HG02571 (cell line): ENCODE measurements around the gene FUCA1.
"Not testable (repeated sequence)": the region's sequence is repeated elsewhere in the genome, so short reads cannot be mapped to it uniquely, and the experiment has no call there.

Source experiments
- ATAC-seq: cut with Tn5 transposase; IDR thresholded peaks from one replicate; pipeline ENCODE4 v1.9.1; 2021; ENCODE audit warnings: mild to moderate bottlenecking, moderate library complexity; ENCODE audit not compliant: unreplicated experiment

FUCA1 gene

GRCh38 chr1:23803674-23804073, 64.4 kb downstream of the FUCA1 start:
- no peak for ATAC-seq

- not testable (repeated sequence) for ATAC-seq
These were observed 65.2 kb downstream of the FUCA1 start for GRCh38 chr1:23802809-23803342.

DNA sequence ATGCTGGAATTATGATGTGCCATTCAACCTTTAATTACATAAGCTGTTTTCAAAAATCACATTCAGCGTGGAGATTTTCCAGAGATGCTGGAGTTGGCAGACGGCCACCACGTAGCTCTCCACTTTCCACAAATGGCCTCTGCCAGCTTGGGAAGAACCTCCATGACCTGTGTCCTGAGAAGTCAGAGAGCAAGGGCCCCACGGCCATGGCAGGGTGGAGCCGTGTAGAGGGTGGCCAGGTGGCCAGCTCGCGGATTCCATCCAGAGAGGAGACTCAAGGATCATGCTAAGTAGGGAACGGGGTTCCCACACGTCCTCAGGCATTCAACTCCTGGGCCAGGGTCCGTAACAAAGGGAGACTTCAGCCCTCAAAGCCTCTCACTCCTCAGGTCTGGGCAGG, 66.2 kb downstream of the FUCA1 start:
- ATAC-seq: no peak

- ATAC-seq: no peak
These were observed 66.7 kb downstream of the FUCA1 start for GRCh38 chr1:23801338-23801748.

- ATAC-seq: peak; percentile 73
These were observed 67.4 kb downstream of the FUCA1 start, which contains the start of gene GALE for GRCh38 chr1:23800400-23801337. GALE (minus strand) TSS chr1:23800754; CDS start chr1:23799007, 1,747 bp downstream.

GRCh38 chr1:23799570-23800399, 68.3 kb downstream of the FUCA1 start:
- peak; percentile 9 for ATAC-seq

DNA sequence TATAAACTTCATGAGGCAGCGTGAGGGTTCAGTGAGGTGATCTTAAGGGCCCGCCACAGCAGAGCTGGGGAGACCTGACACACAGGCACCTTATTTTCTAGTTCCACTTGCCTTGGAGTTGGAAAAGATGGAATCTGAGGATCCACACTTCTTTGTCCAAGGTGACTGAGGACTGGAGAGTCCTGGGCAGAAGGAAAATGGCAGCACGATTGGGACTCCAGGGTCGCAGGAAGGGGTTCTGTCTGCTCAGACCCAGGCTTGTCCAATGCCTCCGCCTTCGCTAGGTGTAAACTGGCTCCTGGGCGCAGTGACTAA, 68.9 kb downstream of the FUCA1 start:
- ATAC-seq: no peak

GRCh38 chr1:23798662-23799142, 69.4 kb downstream of the FUCA1 start:
- no peak for ATAC-seq

GRCh38 chr1:23797478-23798448, 70.3 kb downstream of the FUCA1 start:
- ATAC-seq: no peak

GRCh38 chr1:23796466-23797271, 71.4 kb downstream of the FUCA1 start:
- no peak for ATAC-seq

- ATAC-seq: no peak
These were observed 72.2 kb downstream of the FUCA1 start for GRCh38 chr1:23795676-23796465.
